ENCODE measurements around the gene TMC4.

The TMC4 gene

DNA sequence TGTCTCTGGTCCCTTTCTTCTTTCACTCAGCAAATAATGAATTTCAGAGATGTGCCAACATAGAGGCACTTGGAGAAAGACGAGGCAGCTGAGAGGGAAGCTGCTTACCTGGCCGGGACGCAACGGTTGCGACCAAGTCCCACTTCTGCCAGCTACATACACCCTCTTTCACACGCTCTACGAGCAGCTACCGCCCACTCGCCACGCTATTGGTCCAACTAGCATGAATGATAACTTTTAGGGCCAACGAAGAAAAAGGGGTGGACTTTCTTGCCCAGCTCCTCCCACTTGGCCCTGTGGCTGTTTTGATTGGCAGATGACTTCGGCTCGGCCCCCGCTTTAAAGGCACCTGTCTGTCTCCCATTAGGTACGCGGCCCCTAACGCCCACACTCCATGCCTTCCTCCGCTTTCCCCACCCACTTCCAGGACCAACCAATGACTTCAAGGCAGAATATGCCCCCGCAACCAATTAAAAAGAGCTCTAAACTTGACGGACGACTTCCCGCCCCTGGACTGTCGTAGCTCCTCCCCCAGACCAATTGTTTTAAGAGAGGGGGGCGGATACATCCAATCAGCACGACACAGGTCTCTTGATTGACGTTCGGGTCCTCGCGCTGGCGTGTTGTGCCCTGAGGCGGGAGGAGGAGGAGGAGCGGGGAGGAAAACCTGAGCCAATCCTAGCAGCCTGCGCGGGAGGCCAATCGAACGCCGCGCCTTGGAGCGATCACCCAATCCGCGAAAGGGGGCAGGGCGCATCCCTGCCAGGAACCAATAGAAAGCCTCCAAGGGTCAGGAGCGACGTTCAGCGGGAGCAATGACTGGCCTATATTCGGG lies 35.9 kb downstream of the TMC4 start:
- TF ChIP-seq FOXP2 (optimal IDR thresholded peaks at IDR 0.05; ENCODE audit: control extremely low read depth, extremely low read length, insufficient read depth) (peak; percentile 86), EZH2 (IDR thresholded peaks at IDR 0.05) (no peak), POLR2AphosphoS5 (IDR thresholded peaks at IDR 0.05; ENCODE audit: borderline replicate concordance, low read depth, low read length) (peak; percentile 86)
- Histone ChIP-seq H3K9ac (ENCODE audit: insufficient read length) (peak overlapping the region; percentile 98), H3K27ac (no peak overlapping the region), H3K9me3 (ENCODE audit: low read depth, low read length) (no peaks in the 10 kb centered on the region), H3K36me3 (ENCODE audit: insufficient read depth, low read length) (peaks cover 24% of the 10 kb centered on the region; the same call in 1 of the 2 replicates), H3K4me3 (peak overlapping the region; percentile 89)
- DNase-seq (ENCODE audit: low read depth, low spot score): peak; percentile 100

DNA sequence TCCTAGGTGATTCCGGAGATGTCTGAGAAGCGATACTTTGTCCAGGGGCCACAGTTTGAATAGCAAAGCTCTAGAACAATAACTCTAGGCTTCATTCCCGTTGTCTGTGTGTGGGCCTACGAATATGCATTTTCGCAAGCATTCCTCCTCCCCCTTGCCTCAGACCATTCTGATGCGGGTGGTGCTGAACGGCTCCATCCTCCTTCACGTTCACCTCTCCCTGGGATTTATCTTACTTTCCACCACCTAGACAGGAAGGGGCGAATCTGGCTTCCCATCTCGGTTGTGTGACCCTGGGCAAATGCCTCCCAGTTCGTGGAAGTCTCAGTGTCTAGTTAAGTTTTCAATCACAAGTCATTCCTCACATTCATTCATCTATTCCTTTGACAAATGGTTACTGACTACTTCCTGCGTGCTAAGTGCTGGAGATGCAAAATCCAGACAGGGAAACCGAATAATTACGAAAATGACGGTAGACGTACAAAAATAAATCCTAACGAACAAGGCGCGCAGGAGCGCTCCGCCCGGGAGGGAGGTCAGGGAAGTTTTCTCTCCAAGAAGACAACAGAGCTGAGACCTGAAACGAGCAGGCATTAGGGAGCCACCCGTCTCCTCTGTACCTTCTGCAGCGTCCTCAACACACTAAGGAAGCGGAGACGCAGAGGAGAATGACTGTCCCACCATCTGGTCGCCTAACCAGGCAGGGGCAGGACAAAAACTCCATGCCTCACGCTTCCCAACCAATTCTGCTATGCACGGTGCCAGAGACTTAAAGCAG lies 36.7 kb downstream of the TMC4 start:
- Histone ChIP-seq H3K9me3 (ENCODE audit: low read depth, low read length) (no peaks in the 10 kb centered on the region), H3K36me3 (ENCODE audit: insufficient read depth, low read length) (peaks cover 18% of the 10 kb centered on the region; the same call in 1 of the 2 replicates), H3K9ac (ENCODE audit: insufficient read length) (peak overlapping the region; percentile 56), H3K4me3 (peak overlapping the region; percentile 81), H3K27ac (no peak overlapping the region)
- DNase-seq (ENCODE audit: low read depth, low spot score): no peak
- TF ChIP-seq POLR2AphosphoS5 (IDR thresholded peaks at IDR 0.05; ENCODE audit: borderline replicate concordance, low read depth, low read length) (no peak), EZH2 (IDR thresholded peaks at IDR 0.05) (no peak), FOXP2 (optimal IDR thresholded peaks at IDR 0.05; ENCODE audit: control extremely low read depth, extremely low read length, insufficient read depth) (no peak)

GRCh38 chr19:54133957-54134590 lies 38.9 kb downstream of the TMC4 start:
- H3K36me3 ChIP-seq (ENCODE audit: insufficient read depth, low read length): peaks cover 6% of the 10 kb centered on the region; the same call in 1 of the 2 replicates
- DNase-seq (ENCODE audit: low read depth, low spot score): no peak
- no peak overlapping the region for H3K27ac ChIP-seq
- TF ChIP-seq FOXP2 (optimal IDR thresholded peaks at IDR 0.05; ENCODE audit: control extremely low read depth, extremely low read length, insufficient read depth) (no peak), EZH2 (IDR thresholded peaks at IDR 0.05) (no peak), POLR2AphosphoS5 (IDR thresholded peaks at IDR 0.05; ENCODE audit: borderline replicate concordance, low read depth, low read length) (no peak)
- H3K4me3 ChIP-seq: no peak overlapping the region
- H3K9me3 ChIP-seq (ENCODE audit: low read depth, low read length): no peaks in the 10 kb centered on the region
- H3K9ac ChIP-seq (ENCODE audit: insufficient read length): no peak overlapping the region

DNA sequence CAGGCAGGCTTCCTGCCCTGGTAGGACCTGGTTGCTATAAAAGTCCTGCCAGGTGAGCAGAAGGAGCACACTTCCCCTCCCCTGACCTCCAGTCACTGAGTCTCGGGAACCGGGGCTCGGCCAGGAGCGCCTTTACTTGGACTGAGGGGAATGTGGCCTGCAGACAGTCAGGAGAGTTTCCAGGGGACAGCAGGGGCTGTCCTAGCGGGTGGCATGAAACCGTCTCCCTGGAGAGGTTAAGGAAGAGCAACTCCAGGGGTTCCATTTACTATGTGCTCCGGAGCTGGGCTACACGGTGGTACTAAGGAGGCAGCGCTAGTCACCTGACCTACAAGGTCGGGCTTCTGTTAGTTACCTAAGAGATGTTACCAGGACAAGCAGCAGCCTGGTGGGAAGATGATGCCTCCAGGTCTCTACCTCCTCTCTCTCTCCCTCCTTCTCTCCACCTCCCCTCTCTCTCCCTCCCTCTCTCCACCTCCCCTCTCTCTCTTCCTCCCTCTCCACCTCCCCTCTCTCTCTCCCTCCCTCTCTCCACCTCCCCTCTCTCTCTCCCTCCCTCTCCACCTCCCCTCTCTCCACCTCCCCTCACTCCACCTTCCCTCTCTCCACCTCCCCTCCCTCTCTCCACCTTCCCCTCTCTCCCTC lies 39.5 kb downstream of the TMC4 start:
- Histone ChIP-seq H3K36me3 (ENCODE audit: insufficient read depth, low read length) (peaks cover 7% of the 10 kb centered on the region; the same call in 1 of the 2 replicates), H3K9me3 (ENCODE audit: low read depth, low read length) (no peaks in the 10 kb centered on the region), H3K4me3 (no peak overlapping the region), H3K27ac (no peak overlapping the region), H3K9ac (ENCODE audit: insufficient read length) (no peak overlapping the region)
- peak; percentile 44 for DNase-seq (ENCODE audit: low read depth, low spot score)
- TF ChIP-seq FOXP2 (optimal IDR thresholded peaks at IDR 0.05; ENCODE audit: control extremely low read depth, extremely low read length, insufficient read depth): no peak
- no peak for TF ChIP-seq POLR2AphosphoS5 (IDR thresholded peaks at IDR 0.05; ENCODE audit: borderline replicate concordance, low read depth, low read length)
- no peak for TF ChIP-seq EZH2 (IDR thresholded peaks at IDR 0.05)

GRCh38 chr19:54129617-54129996 lies 43.4 kb downstream of the TMC4 start:
- H3K9me3 ChIP-seq (ENCODE audit: low read depth, low read length): no peaks in the 10 kb centered on the region
- H3K4me3 ChIP-seq: no peak overlapping the region
- no peak overlapping the region for H3K9ac ChIP-seq (ENCODE audit: insufficient read length)
- TF ChIP-seq FOXP2 (optimal IDR thresholded peaks at IDR 0.05; ENCODE audit: control extremely low read depth, extremely low read length, insufficient read depth) (no peak), EZH2 (IDR thresholded peaks at IDR 0.05) (no peak), POLR2AphosphoS5 (IDR thresholded peaks at IDR 0.05; ENCODE audit: borderline replicate concordance, low read depth, low read length) (no peak)
- no peak for DNase-seq (ENCODE audit: low read depth, low spot score)
- no peak overlapping the region for H3K27ac ChIP-seq
- peaks cover 28% of the 10 kb centered on the region; the same call in 1 of the 2 replicates for H3K36me3 ChIP-seq (ENCODE audit: insufficient read depth, low read length)

- no peak for DNase-seq (ENCODE audit: low read depth, low spot score)
- H3K9me3 ChIP-seq (ENCODE audit: low read depth, low read length): no peaks in the 10 kb centered on the region
- H3K36me3 ChIP-seq (ENCODE audit: insufficient read depth, low read length): peaks cover 34% of the 10 kb centered on the region; the same call in 1 of the 2 replicates
- H3K27ac ChIP-seq: no peak overlapping the region
- no peak overlapping the region for H3K4me3 ChIP-seq
- TF ChIP-seq POLR2AphosphoS5 (IDR thresholded peaks at IDR 0.05; ENCODE audit: borderline replicate concordance, low read depth, low read length) (no peak), FOXP2 (optimal IDR thresholded peaks at IDR 0.05; ENCODE audit: control extremely low read depth, extremely low read length, insufficient read depth) (no peak), EZH2 (IDR thresholded peaks at IDR 0.05) (no peak)
- no peak overlapping the region for H3K9ac ChIP-seq (ENCODE audit: insufficient read length)
Measured at GRCh38 chr19:54128796-54129616, 44.0 kb downstream of the TMC4 start.

GRCh38 chr19:54128441-54128725 lies 44.6 kb downstream of the TMC4 start:
- H3K9ac ChIP-seq (ENCODE audit: insufficient read length): no peak overlapping the region
- no peaks in the 10 kb centered on the region for H3K9me3 ChIP-seq (ENCODE audit: low read depth, low read length)
- DNase-seq (ENCODE audit: low read depth, low spot score): no peak
- TF ChIP-seq EZH2 (IDR thresholded peaks at IDR 0.05) (no peak), FOXP2 (optimal IDR thresholded peaks at IDR 0.05; ENCODE audit: control extremely low read depth, extremely low read length, insufficient read depth) (no peak), POLR2AphosphoS5 (IDR thresholded peaks at IDR 0.05; ENCODE audit: borderline replicate concordance, low read depth, low read length) (no peak)
- peaks cover 36% of the 10 kb centered on the region; the same call in 1 of the 2 replicates for H3K36me3 ChIP-seq (ENCODE audit: insufficient read depth, low read length)
- no peak overlapping the region for H3K27ac ChIP-seq
- no peak overlapping the region for H3K4me3 ChIP-seq

All from SK-N-MC (cell line).